Measurements from ENCODE around the gene PRR5L.

PRR5L gene

DNA sequence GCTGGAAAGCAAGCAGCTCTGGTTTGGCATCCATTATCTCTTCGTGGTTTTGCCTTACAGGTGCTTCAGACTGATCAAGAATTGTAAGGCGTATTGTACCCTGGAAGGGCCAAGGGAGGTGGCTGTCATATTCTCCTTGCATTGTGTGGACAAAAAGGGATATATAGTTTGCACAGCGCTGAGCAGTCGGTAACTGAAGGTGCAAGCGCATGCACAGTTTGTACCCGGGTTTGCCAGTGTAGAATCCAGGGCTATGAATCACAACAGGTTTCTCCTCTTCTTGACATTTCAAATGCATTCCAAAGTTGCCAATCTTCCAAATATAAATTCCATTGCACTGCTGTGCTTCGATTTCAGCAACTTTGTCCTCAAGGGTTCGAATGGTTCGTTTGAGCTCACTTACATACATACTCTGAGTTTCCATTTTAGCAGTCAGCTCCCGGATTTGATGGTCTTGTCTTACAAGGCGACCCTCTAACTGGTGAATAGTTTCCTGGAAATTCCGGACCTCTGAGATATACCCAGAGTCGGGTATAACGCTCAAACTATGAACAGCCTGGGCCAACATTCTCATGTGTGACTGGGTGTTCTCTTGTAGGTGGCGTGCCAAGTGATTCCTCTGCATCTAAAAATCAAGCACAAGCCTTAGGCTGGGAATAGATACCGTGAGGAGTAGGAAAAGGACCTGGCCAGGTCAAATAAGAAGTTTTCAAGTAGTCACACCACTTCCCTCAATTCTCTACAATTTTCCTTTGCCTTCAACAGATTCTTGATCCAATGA, 194.1 kb downstream of the PRR5L start:
- in situ Hi-C loops (cut with MboI; ENCODE audit: low pct_unique_long_range_greater_than_20kb, low sequenced_read_pairs, unreplicated experiment), result loop anchor here (10.0 kb wide), 1 partner anchor 185 kb away; no protein-coding TSS in a partner anchor
- TF ChIP-seq, protein P1, sequence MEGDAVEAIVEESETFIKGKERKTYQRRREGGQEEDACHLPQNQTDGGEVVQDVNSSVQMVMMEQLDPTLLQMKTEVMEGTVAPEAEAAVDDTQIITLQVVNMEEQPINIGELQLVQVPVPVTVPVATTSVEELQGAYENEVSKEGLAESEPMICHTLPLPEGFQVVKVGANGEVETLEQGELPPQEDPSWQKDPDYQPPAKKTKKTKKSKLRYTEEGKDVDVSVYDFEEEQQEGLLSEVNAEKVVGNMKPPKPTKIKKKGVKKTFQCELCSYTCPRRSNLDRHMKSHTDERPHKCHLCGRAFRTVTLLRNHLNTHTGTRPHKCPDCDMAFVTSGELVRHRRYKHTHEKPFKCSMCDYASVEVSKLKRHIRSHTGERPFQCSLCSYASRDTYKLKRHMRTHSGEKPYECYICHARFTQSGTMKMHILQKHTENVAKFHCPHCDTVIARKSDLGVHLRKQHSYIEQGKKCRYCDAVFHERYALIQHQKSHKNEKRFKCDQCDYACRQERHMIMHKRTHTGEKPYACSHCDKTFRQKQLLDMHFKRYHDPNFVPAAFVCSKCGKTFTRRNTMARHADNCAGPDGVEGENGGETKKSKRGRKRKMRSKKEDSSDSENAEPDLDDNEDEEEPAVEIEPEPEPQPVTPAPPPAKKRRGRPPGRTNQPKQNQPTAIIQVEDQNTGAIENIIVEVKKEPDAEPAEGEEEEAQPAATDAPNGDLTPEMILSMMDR (IDR thresholded peaks at IDR 0.05; ENCODE audit: extremely low read depth, insufficient read depth, missing control alignments), result no peak
- DNase-seq (ENCODE audit: low spot score), result no peak

DNA sequence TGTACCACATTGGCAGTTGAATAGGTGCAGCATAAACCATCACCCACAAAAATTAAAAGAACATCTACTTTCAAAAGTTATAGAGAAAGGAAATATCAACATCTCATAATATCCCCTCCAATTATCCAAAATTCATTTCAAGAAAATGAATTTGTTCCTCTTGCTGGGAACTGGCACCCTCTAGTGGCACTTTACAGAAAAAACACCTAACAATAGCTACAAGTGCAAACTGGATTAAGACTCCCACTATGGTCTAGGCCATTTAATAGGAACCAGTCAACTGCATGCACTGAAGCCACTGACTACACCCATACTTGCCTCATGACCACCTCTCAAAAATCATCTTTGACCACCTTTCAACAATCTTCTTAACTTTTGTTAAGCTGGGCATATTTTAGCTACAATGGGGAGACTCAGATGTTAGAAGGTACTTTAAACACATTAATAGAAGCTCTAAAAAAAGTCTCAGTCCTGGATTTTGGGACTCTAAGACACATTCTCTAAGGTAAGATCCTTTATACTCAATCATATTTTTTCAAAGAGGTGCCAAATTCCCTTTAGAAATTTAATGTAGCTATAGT, 196.7 kb downstream of the PRR5L start:
- in situ Hi-C loops (cut with MboI; ENCODE audit: low pct_unique_long_range_greater_than_20kb, low sequenced_read_pairs, unreplicated experiment), result loop anchor here (10.0 kb wide), 1 partner anchor 188 kb away; no protein-coding TSS in a partner anchor
- DNase-seq (ENCODE audit: low spot score), result peak; percentile 47
- TF ChIP-seq, protein P1 (IDR thresholded peaks at IDR 0.05; ENCODE audit: extremely low read depth, insufficient read depth, missing control alignments), result peak; percentile 74

DNA sequence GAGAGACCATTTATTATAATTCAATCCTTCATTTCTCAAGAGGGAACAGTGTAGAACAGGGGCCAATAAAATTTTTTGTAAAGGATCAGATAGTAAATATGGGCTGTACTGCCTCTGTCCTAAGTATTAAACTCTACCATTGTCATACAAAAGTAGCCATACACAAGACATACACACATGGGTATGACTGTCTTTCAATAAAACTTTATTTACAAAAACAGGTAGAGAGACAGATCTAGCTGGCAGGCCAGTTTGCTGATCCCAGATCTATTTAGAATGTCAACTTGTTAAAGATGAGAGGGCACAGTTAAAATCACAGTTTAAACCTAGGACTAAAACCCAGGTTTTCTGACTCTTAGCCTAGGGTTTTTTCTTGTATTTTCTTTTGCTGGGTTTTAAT, 197.2 kb downstream of the PRR5L start:
- no peak for DNase-seq (ENCODE audit: low spot score)
- TF ChIP-seq, protein P1 (IDR thresholded peaks at IDR 0.05; ENCODE audit: extremely low read depth, insufficient read depth, missing control alignments), result no peak
- in situ Hi-C loops (cut with MboI; ENCODE audit: low pct_unique_long_range_greater_than_20kb, low sequenced_read_pairs, unreplicated experiment), result loop anchor here (10.0 kb wide), 1 partner anchor 189 kb away; no protein-coding TSS in a partner anchor

DNA sequence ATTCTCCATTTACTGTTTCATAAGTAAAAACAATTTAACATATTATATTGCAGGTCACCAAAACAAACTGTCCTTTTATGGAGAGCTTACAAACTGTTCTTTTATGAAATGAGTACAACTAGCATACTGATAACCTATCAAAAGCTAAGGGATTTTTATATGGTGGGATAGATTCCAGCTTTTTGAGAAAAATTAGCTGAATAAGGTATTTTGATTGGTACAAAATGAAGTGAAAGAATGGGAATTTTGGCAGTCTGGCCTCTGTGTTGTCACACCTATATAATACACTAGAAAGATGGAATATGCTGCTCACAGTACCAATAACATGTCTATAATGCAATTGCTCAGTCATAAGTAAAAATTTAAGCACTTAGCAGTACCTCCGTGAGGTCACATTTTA, 202.6 kb downstream of the PRR5L start:
- DNase-seq (ENCODE audit: low spot score), result no peak
- TF ChIP-seq, protein P1 (IDR thresholded peaks at IDR 0.05; ENCODE audit: extremely low read depth, insufficient read depth, missing control alignments), result no peak
- in situ Hi-C loops (cut with MboI; ENCODE audit: low pct_unique_long_range_greater_than_20kb, low sequenced_read_pairs, unreplicated experiment), result loop anchor here (10.0 kb wide), 1 partner anchor 194 kb away; no protein-coding TSS in a partner anchor

DNA sequence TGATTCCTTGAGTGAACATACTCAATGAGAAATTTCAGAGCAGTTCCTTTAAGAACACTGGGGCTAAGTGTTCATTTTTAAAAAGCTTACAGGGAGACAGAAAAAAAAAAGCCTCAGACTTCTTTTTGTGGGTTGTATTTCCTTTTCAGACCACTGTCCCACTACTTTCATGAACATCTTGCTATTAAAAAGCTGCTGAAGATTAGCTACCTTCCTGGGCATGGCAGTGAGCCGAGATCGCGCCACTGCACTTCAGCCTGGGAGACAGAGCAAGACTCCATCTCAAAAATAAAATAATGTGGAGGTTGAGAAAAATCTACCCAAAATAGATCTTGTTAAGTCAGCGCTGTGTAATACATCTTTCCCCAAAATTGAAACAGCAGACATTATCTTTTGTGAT, 203.2 kb downstream of the PRR5L start:
- in situ Hi-C loops (cut with MboI; ENCODE audit: low pct_unique_long_range_greater_than_20kb, low sequenced_read_pairs, unreplicated experiment), result loop anchor here (10.0 kb wide), 1 partner anchor 195 kb away; no protein-coding TSS in a partner anchor
- TF ChIP-seq, protein P1 (IDR thresholded peaks at IDR 0.05; ENCODE audit: extremely low read depth, insufficient read depth, missing control alignments), result no peak
- no peak for DNase-seq (ENCODE audit: low spot score)

DNA sequence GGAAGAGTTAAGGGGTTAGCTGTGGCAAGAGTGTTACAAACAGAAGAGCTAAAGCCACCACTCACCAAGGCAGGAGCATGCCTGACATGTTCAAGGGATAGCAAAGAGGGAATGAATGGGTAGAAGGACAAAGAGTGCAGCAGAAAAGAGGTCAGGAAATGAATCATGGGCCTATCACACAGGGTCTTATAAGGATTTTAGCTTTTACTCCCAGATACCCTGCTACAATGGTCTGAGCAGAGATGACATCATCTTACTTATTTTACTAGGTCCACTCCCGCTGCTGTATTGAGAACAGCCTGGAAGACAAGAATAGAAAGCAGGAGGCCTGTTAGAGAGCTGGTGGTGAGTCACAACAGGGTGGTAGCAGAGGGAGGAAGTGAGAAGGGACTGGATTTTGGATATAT, 204.2 kb downstream of the PRR5L start:
- in situ Hi-C loops (cut with MboI; ENCODE audit: low pct_unique_long_range_greater_than_20kb, low sequenced_read_pairs, unreplicated experiment), result no loop called here
- TF ChIP-seq, protein P1 (IDR thresholded peaks at IDR 0.05; ENCODE audit: extremely low read depth, insufficient read depth, missing control alignments), result no peak
- DNase-seq (ENCODE audit: low spot score), result peak; percentile 52

Measured in GM13977 (cell line).